ENCODE measurements around the gene DPCD. TPM values are rescaled to one million over a fixed set of nuclear protein-coding genes. Genes with fewer than 3 reads are reported as not detected.

The DPCD gene
- total RNA-seq, 1 experiment from 2014 or later = 39.5 TPM

GRCh38 chr10:101569323-101569621, 18.8 kb upstream of the DPCD start:
- Histone ChIP-seq H3K4me3 (replicated peaks in 1 of 2; ENCODE audit: low read depth in 1 of 2, low read length in 2 of 2) (peak overlapping the region in 1 of 2 experiments; percentile 62; a peak in 1 of 4 replicates), H3K4me2 (ENCODE audit: low read length) (peak overlapping the region; percentile 100), H3K9me3 (ENCODE audit: control insufficient read depth in 1 of 2, insufficient read depth in 1 of 2, low read depth in 1 of 2, low read length in 2 of 2) (no peaks in the 10 kb centered on the region), H3K36me3 (ENCODE audit: control insufficient read depth in 1 of 2, insufficient read depth in 2 of 2, low read length in 2 of 2) (no peaks in the 10 kb centered on the region), H3K79me2 (ENCODE audit: insufficient read depth, low read length) (no peaks in the 10 kb centered on the region), H3K9ac (ENCODE audit: low read length) (no peak overlapping the region), H2AFZ (ENCODE audit: low read depth, low read length, poor library complexity, severe bottlenecking) (no peak overlapping the region), H4K20me1 (ENCODE audit: insufficient read depth) (no peaks in the 10 kb centered on the region), H3K4me1 (ENCODE audit: control insufficient read depth in 1 of 2, insufficient read depth in 2 of 2, low read length in 2 of 2) (peaks cover 11 to 22% of the 10 kb centered on the region in 2 experiments), H3K27me3 (ENCODE audit: insufficient read depth, low read length) (no peaks in the 10 kb centered on the region; the same call in 1 of the 2 replicates), H3K27ac (ENCODE audit: low read depth, low read length) (no peak overlapping the region; the same call in 1 of the 2 replicates), H3K9me2 (ENCODE audit: insufficient read depth) (no peaks in the 10 kb centered on the region)
- DNase-seq (ENCODE audit: low read depth, low spot score) (no peak), ATAC-seq (no peak)
- ChIA-PET RAD21 (ENCODE audit: low non-redundant PET in 1 of 2, low total read pairs in 2 of 2, uncharacterized antibody in 2 of 2, unreplicated experiment in 2 of 2) (interaction anchor here (0.6 to 3.7 kb wide), 6 partner anchors 19 to 474 kb away, joined by 3 to 31 read pairs (median 6); partner anchors contain the start of genes DPCD (in 1 of the 2) and POLL (in 1 of the 2)), CTCF (interaction anchor here (0.6 to 3.8 kb wide), 25 partner anchors 11 to 474 kb away, joined by 3 to 130 read pairs (median 7); partner anchors contain the start of genes DPCD and POLL), POLR2A (interaction anchor here (0.6 to 2.8 kb wide), 5 partner anchors 173 to 408 kb away, joined by 3 to 14 read pairs (median 3); no protein-coding TSS in a partner anchor)
- BruUV-seq (replicated peaks) = no TSS peak
- TF ChIP-seq POLR2AphosphoS5 (IDR thresholded peaks at IDR 0.05; ENCODE audit: low read depth, low read length) (no peak), ZBTB33 (IDR thresholded peaks at IDR 0.05; ENCODE audit: extremely low read depth, insufficient replicate concordance, low read length) (no peak), CTCF (IDR thresholded peaks at IDR 0.05 in 2 of 3, conservative IDR thresholded peaks at IDR 0.05 in 1 of 3; ENCODE audit: borderline replicate concordance in 1 of 3, insufficient read depth in 1 of 3, low read depth in 2 of 3, low read length in 2 of 3) (no peak), EGR1 (IDR thresholded peaks at IDR 0.05; ENCODE audit: low read depth) (no peak), YY1 (IDR thresholded peaks at IDR 0.05; ENCODE audit: extremely low read depth, insufficient replicate concordance, low read depth, low read length) (no peak), ZNF274 (IDR thresholded peaks at IDR 0.05; ENCODE audit: low read depth, low read length) (no peak), FOSL1 (IDR thresholded peaks at IDR 0.05; ENCODE audit: low read depth) (no peak), SIN3A (IDR thresholded peaks at IDR 0.05; ENCODE audit: low read depth) (no peak), CBX3 (IDR thresholded peaks at IDR 0.05; ENCODE audit: low read depth) (no peak), MAX (IDR thresholded peaks at IDR 0.05) (no peak), SP1 (IDR thresholded peaks at IDR 0.05; ENCODE audit: low read depth) (no peak), ZFX (IDR thresholded peaks at IDR 0.05) (no peak), CEBPB (IDR thresholded peaks at IDR 0.05; ENCODE audit: low read depth) (no peak), SRF (IDR thresholded peaks at IDR 0.05; ENCODE audit: low read depth) (no peak), EZH2phosphoT487 (IDR thresholded peaks at IDR 0.05; ENCODE audit: borderline replicate concordance) (no peak), ATF3 (IDR thresholded peaks at IDR 0.05) (no peak), REST (IDR thresholded peaks at IDR 0.05; ENCODE audit: low read depth) (no peak), JUND (IDR thresholded peaks at IDR 0.05) (no peak)
- intact Hi-C loops (cut with micrococcal nuclease) = no loop called here

Data from HCT116 (cell line).